SK-N-SH treated with all-trans-retinoic acid at 6 μM for 48 hours (cell line): Measurements from ENCODE around the gene CSNK1G3.

Source experiments
- ARNTL ChIP-seq: fragments of 450-650 bp; formaldehyde crosslinking; IDR thresholded peaks from 2 replicates; pipeline ENCODE4 v1.5.0; 2020; ENCODE audit warnings: low read depth, mild to moderate bottlenecking, moderate library complexity, borderline replicate concordance
- CREB5 ChIP-seq: fragments of 250-450 bp; sonication (Bioruptor Pico); IDR thresholded peaks from 2 replicates; pipeline ENCODE4 v1.5.1; 2020; ENCODE audit warnings: low read depth, mild to moderate bottlenecking, moderate library complexity
- CSRNP3 ChIP-seq: fragments of 250-450 bp; sonication (Bioruptor Pico); IDR thresholded peaks from 2 replicates; pipeline ENCODE4 v1.5.1; 2021; ENCODE audit warnings: mild to moderate bottlenecking, moderate library complexity
- GLIS3 ChIP-seq: fragments of 250-450 bp; sonication (Bioruptor Pico); IDR thresholded peaks from 2 replicates; pipeline ENCODE4 v1.5.0; 2020; ENCODE audit warnings: mild to moderate bottlenecking, moderate library complexity
- OSR1 ChIP-seq: fragments of 250-450 bp; sonication (Bioruptor Pico); IDR thresholded peaks from 2 replicates; pipeline ENCODE4 v1.8.0; 2022; ENCODE audit warnings: moderate library complexity, mild to moderate bottlenecking, inconsistent platforms
- PATZ1 ChIP-seq: fragments of 250-450 bp; sonication (Bioruptor Pico); IDR thresholded peaks from 2 replicates; pipeline ENCODE4 v1.8.0; 2020; ENCODE audit warnings: mild to moderate bottlenecking, moderate library complexity, borderline replicate concordance
- POU6F1 ChIP-seq: fragments of 250-450 bp; sonication (Bioruptor Pico); IDR thresholded peaks from 2 replicates; pipeline ENCODE4 v1.8.0; 2021; ENCODE audit warnings: low read depth, mild to moderate bottlenecking, moderate library complexity, borderline replicate concordance
- RARB ChIP-seq: fragments of 250-450 bp; sonication (Bioruptor Pico); IDR thresholded peaks from 2 replicates; pipeline ENCODE4 v1.8.0; 2021; ENCODE audit warnings: mild to moderate bottlenecking, moderate library complexity
- TCF4 ChIP-seq: fragments of 250-450 bp; sonication (Bioruptor Pico); IDR thresholded peaks from 2 replicates; pipeline ENCODE4 v1.8.0; 2021; ENCODE audit warnings: mild to moderate bottlenecking, moderate library complexity, borderline replicate concordance
- TSHZ2 ChIP-seq: fragments of 250-450 bp; sonication (Bioruptor Pico); IDR thresholded peaks from 2 replicates; pipeline ENCODE4 v1.5.0; 2020; ENCODE audit warnings: mild to moderate bottlenecking, moderate library complexity
- ZFP3 ChIP-seq: fragments of 250-450 bp; sonication (Bioruptor Pico); IDR thresholded peaks from 2 replicates; pipeline ENCODE4 v1.5.0; 2020; ENCODE audit warnings: mild to moderate bottlenecking, moderate library complexity
- ZFP30 ChIP-seq: fragments of 450-650 bp; formaldehyde crosslinking; IDR thresholded peaks from 2 replicates; pipeline ENCODE4 v1.5.0; 2022; ENCODE audit warnings: mild to moderate bottlenecking, moderate library complexity

GRCh38 chr5:123511648-123512605 lies at the start of gene CSNK1G3:
- TF ChIP-seq POU6F1 (CRISPR knock-in tag) = no peak
- TF ChIP-seq RARB (CRISPR knock-in tag) = no peak
- TF ChIP-seq ZFP30 (CRISPR knock-in tag) = no peak
- no peak for TF ChIP-seq PATZ1 (CRISPR knock-in tag)
- TF ChIP-seq GLIS3 (CRISPR knock-in tag) = no peak
- no peak for TF ChIP-seq TCF4 (CRISPR knock-in tag)
- no peak for TF ChIP-seq ARNTL (CRISPR knock-in tag)
- TF ChIP-seq CSRNP3 (CRISPR knock-in tag) = no peak
- no peak for TF ChIP-seq CREB5 (CRISPR knock-in tag)
- TF ChIP-seq TSHZ2 = peak; percentile 3; the same call in 1 of the 2 replicates
- no peak for TF ChIP-seq OSR1
- no peak for TF ChIP-seq ZFP3 (CRISPR knock-in tag)
